CD4-positive, CD25-positive, alpha-beta regulatory T cell (primary cell): ENCODE measurements around the gene CYP2J2. TPM values are rescaled to one million over a fixed set of nuclear protein-coding genes. Genes with fewer than 3 reads are reported as not detected.

ENCODE experiments used
- ATAC-seq, 2 donors: fragments of 150-1000 bp; cut with Tn5 transposase; one replicate each; pipeline ENCODE4 v1.10.0; 2021; ENCODE audit warnings: low read depth in 2 of 2, moderate number of reproducible peaks in 2 of 2, moderate library complexity in 1 of 2
- DNase-seq, 3 donors: peaks; one replicate each; pipeline versions ENCODE4 v3.0.0 to v3.0.0-alpha.2; 2012 to 2022; ENCODE audit warnings: mixed read lengths in 1 of 3
- H3K27ac ChIP-seq: one replicate; pipeline ENCODE4 v1.7.0; 2013; ENCODE audit warnings: mild to moderate bottlenecking, low read length; ENCODE audit not compliant: insufficient read depth, poor library complexity, severe bottlenecking
- H3K27me3 ChIP-seq: one replicate; pipeline ENCODE4 v1.7.0; 2013; ENCODE audit warnings: low read length; ENCODE audit not compliant: control insufficient read depth, insufficient read depth
- H3K36me3 ChIP-seq: one replicate; pipeline ENCODE4 v1.7.0; 2013; ENCODE audit warnings: mild to moderate bottlenecking, low read length, moderate library complexity; ENCODE audit not compliant: control insufficient read depth, insufficient read depth
- H3K4me1 ChIP-seq: 2 replicates; pipeline ENCODE4 v1.7.0; 2013; ENCODE audit warnings: mild to moderate bottlenecking, low read length; ENCODE audit not compliant: insufficient read depth, control insufficient read depth, poor library complexity, severe bottlenecking
- H3K4me3 ChIP-seq: one replicate; pipeline ENCODE4 v1.7.0; 2013; ENCODE audit warnings: low read depth, mild to moderate bottlenecking, low read length, moderate library complexity
- H3K9me3 ChIP-seq, 2 experiments: 1 replicate in 1 of 2; 2 replicates in 1 of 2; pipeline ENCODE4 v1.7.0; 2013; ENCODE audit warnings: low read length in 2 of 2, mild to moderate bottlenecking in 1 of 2, moderate library complexity in 1 of 2; ENCODE audit not compliant: control insufficient read depth in 2 of 2
- H3K27ac Mint-ChIP-seq, 3 donors: one replicate each; pipeline ENCODE4 v1.8.0; 2020 to 2022; ENCODE audit warnings: mild to moderate bottlenecking in 3 of 3, mixed read lengths in 3 of 3, moderate library complexity in 2 of 3
- H3K27me3 Mint-ChIP-seq: one replicate; pipeline ENCODE4 v1.8.0; 2022; ENCODE audit warnings: mild to moderate bottlenecking, mixed read lengths
- H3K36me3 Mint-ChIP-seq: one replicate; pipeline ENCODE4 v1.8.0; 2020; ENCODE audit warnings: mixed read lengths
- H3K4me1 Mint-ChIP-seq, 4 donors: one replicate each; pipeline ENCODE4 v1.8.0; 2020 to 2022; ENCODE audit warnings: mixed read lengths in 4 of 4, mild to moderate bottlenecking in 1 of 4
- H3K4me3 Mint-ChIP-seq, 4 donors: one replicate each; pipeline ENCODE4 v1.8.0; 2020 to 2022; ENCODE audit warnings: mild to moderate bottlenecking in 4 of 4, mixed read lengths in 4 of 4, moderate library complexity in 3 of 4
- H3K9me3 Mint-ChIP-seq, 7 donors: one replicate each; pipeline ENCODE4 v1.8.0; 2020 to 2022; ENCODE audit warnings: mixed read lengths in 7 of 7, mild to moderate bottlenecking in 3 of 7, moderate library complexity in 2 of 7
- polyA plus RNA-seq, 4 donors: library from polyadenylated mRNA; unstranded; fragments of 300-500 nt; fragmentation: Illumina TruSeq; gene quantifications; one replicate each; pipeline ENCODE4 v1.2.3, GENCODE V29; 2021
- total RNA-seq: library from RNA; stranded (reverse); gene quantifications from one replicate; pipeline ENCODE4 v1.2.3, GENCODE V29; 2022

The CYP2J2 gene
- total and polyA plus RNA-seq, 5 donors from 2014 or later: 0.14 to 0.47 TPM; not detected in 3

GRCh38 chr1:59903141-59903754 lies 23.3 kb downstream of the CYP2J2 start:
- peaks cover 0 to 3% (median 0%) of the 10 kb centered on the region in 7 donors for H3K9me3 Mint-ChIP-seq
- H3K27me3 Mint-ChIP-seq: peaks cover 11% of the 10 kb centered on the region
- DNase-seq (peak in 1 of 3 donors; percentile 45), ATAC-seq (no peak)
- Histone ChIP-seq H3K9me3 (no peaks in the 10 kb centered on the region), H3K36me3 (no peaks in the 10 kb centered on the region), H3K27ac (no peak overlapping the region), H3K27me3 (no peaks in the 10 kb centered on the region), H3K4me3 (no peak overlapping the region), H3K4me1 (no peaks in the 10 kb centered on the region)
- H3K4me3 Mint-ChIP-seq: no peak overlapping the region
- H3K27ac Mint-ChIP-seq: peak overlapping the region in 1 of 3 donors; percentile 81
- peaks cover 0 to 5% (median 1%) of the 10 kb centered on the region in 4 donors for H3K4me1 Mint-ChIP-seq
- no peaks in the 10 kb centered on the region for H3K36me3 Mint-ChIP-seq

GRCh38 chr1:59901770-59902388 lies 24.7 kb downstream of the CYP2J2 start:
- Histone ChIP-seq H3K4me3 (no peak overlapping the region), H3K27me3 (no peaks in the 10 kb centered on the region), H3K27ac (no peak overlapping the region), H3K36me3 (no peaks in the 10 kb centered on the region), H3K9me3 (no peaks in the 10 kb centered on the region), H3K4me1 (no peaks in the 10 kb centered on the region)
- Mint-ChIP-seq H3K36me3 (no peaks in the 10 kb centered on the region), H3K4me3 (no peak overlapping the region), H3K27ac (no peak overlapping the region), H3K27me3 (peaks cover 11% of the 10 kb centered on the region), H3K9me3 (peaks cover 0 to 3% (median 0%) of the 10 kb centered on the region in 7 donors), H3K4me1 (peaks cover 0 to 5% (median 1%) of the 10 kb centered on the region in 4 donors)
- ATAC-seq: no peak
- DNase-seq: no peak

- H3K9me3 ChIP-seq: no peaks in the 10 kb centered on the region
- DNase-seq (no peak), ATAC-seq (no peak)
- no peaks in the 10 kb centered on the region for H3K4me1 ChIP-seq
- peaks cover 14% of the 10 kb centered on the region for H3K27me3 Mint-ChIP-seq
- peak overlapping the region in 1 of 3 donors; percentile 9 for H3K27ac Mint-ChIP-seq
- no peak overlapping the region for H3K4me3 ChIP-seq
- no peaks in the 10 kb centered on the region for H3K36me3 ChIP-seq
- H3K27me3 ChIP-seq: no peaks in the 10 kb centered on the region
- H3K36me3 Mint-ChIP-seq: no peaks in the 10 kb centered on the region
- H3K27ac ChIP-seq: no peak overlapping the region
- H3K4me3 Mint-ChIP-seq: no peak overlapping the region
- peaks cover 0 to 5% (median 1%) of the 10 kb centered on the region in 4 donors for H3K4me1 Mint-ChIP-seq
- H3K9me3 Mint-ChIP-seq: peaks cover 0 to 3% (median 0%) of the 10 kb centered on the region in 7 donors
These were observed 25.9 kb downstream of the CYP2J2 start for GRCh38 chr1:59900640-59901039.

GRCh38 chr1:59898927-59899326 lies 27.6 kb downstream of the CYP2J2 start:
- Mint-ChIP-seq H3K36me3 (no peaks in the 10 kb centered on the region), H3K4me3 (no peak overlapping the region), H3K27me3 (peaks cover 9% of the 10 kb centered on the region), H3K9me3 (peaks cover 0 to 3% (median 0%) of the 10 kb centered on the region in 7 donors), H3K27ac (no peak overlapping the region), H3K4me1 (peaks cover 0 to 5% (median 1%) of the 10 kb centered on the region in 4 donors)
- DNase-seq (no peak), ATAC-seq (no peak)
- no peaks in the 10 kb centered on the region for H3K27me3 ChIP-seq
- H3K27ac ChIP-seq: no peak overlapping the region
- no peaks in the 10 kb centered on the region for H3K9me3 ChIP-seq
- no peaks in the 10 kb centered on the region for H3K36me3 ChIP-seq
- no peaks in the 10 kb centered on the region for H3K4me1 ChIP-seq
- H3K4me3 ChIP-seq: no peak overlapping the region

DNA sequence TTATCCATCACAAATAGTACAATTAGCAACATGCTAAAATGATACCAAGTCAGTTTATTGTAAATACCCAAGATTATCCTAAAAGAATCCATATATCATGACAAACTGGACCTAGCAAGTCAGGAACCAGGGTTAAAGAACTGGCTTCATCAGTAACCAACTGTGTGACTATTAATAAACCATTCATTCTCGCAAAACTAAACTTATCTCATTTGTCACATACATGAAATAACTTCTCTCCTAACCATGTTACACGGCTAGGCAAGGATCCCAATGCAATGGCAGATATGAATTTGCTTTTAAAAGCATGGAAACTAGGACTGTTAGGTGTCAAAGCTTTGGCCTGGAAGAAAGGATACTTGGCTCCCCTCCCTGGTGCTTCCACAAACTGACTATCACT lies 29.4 kb downstream of the CYP2J2 start:
- Mint-ChIP-seq H3K9me3 (peaks cover 0 to 3% (median 0%) of the 10 kb centered on the region in 7 donors), H3K27ac (no peak overlapping the region), H3K4me1 (peaks cover 0 to 9% (median 5%) of the 10 kb centered on the region in 4 donors), H3K27me3 (peaks cover 9% of the 10 kb centered on the region), H3K36me3 (no peaks in the 10 kb centered on the region), H3K4me3 (no peak overlapping the region)
- ATAC-seq (no peak), DNase-seq (no peak)
- Histone ChIP-seq H3K36me3 (no peaks in the 10 kb centered on the region), H3K4me3 (no peak overlapping the region), H3K9me3 (no peaks in the 10 kb centered on the region), H3K4me1 (no peaks in the 10 kb centered on the region), H3K27me3 (no peaks in the 10 kb centered on the region), H3K27ac (no peak overlapping the region)

- Histone ChIP-seq H3K9me3 (no peaks in the 10 kb centered on the region), H3K27me3 (no peaks in the 10 kb centered on the region), H3K4me3 (no peak overlapping the region), H3K4me1 (no peaks in the 10 kb centered on the region), H3K36me3 (no peaks in the 10 kb centered on the region), H3K27ac (no peak overlapping the region)
- no peak overlapping the region for H3K4me3 Mint-ChIP-seq
- no peaks in the 10 kb centered on the region for H3K36me3 Mint-ChIP-seq
- DNase-seq (no peak), ATAC-seq (no peak)
- H3K27me3 Mint-ChIP-seq: peaks cover 4% of the 10 kb centered on the region
- H3K4me1 Mint-ChIP-seq: peaks cover 0 to 9% (median 3%) of the 10 kb centered on the region in 4 donors
- peak overlapping the region in 1 of 3 donors; percentile 21 for H3K27ac Mint-ChIP-seq
- peaks cover 0 to 10% (median 3%) of the 10 kb centered on the region in 7 donors for H3K9me3 Mint-ChIP-seq
These were observed 33.4 kb downstream of the CYP2J2 start for GRCh38 chr1:59892841-59893811.

DNA sequence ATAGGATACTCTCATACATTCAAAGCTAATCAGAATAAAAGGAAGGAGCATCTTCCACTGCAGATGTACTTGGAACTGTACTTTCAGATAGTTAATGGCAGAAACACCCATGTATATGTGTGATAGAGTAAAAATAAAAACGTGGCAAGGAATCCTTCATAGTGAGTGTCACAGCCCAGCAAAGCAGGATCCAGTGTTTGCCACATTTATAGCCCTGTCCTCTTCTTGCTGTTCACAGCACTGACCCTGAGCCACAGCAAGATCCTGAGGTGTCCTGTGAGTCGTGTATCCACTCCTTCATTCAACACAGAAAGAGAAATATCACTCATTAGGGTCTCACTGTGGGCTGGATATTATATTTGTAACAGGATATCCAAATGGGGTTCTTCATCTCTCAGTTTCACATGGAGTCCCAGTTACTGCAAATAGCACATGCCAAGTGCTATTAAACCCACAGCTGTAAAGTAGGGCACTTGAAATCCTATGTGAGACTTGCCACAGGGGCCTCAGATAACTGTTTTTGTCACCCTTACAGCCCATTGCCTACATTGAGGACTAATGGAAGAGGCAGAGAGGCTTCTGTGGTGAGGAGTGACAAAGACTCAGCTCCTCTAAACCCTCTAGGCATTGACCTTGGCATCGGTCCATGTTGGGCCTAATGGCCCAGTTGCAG lies 41.3 kb downstream of the CYP2J2 start:
- H3K9me3 Mint-ChIP-seq: peaks cover 0 to 8% (median 2%) of the 10 kb centered on the region in 7 donors
- H3K4me3 Mint-ChIP-seq: no peak overlapping the region
- Histone ChIP-seq H3K36me3 (no peaks in the 10 kb centered on the region), H3K27ac (no peak overlapping the region), H3K4me3 (no peak overlapping the region), H3K4me1 (no peaks in the 10 kb centered on the region), H3K27me3 (no peaks in the 10 kb centered on the region), H3K9me3 (no peaks in the 10 kb centered on the region)
- ATAC-seq: no peak
- H3K4me1 Mint-ChIP-seq: no peaks in the 10 kb centered on the region
- no peak for DNase-seq
- H3K27ac Mint-ChIP-seq: no peak overlapping the region
- no peaks in the 10 kb centered on the region for H3K27me3 Mint-ChIP-seq
- no peaks in the 10 kb centered on the region for H3K36me3 Mint-ChIP-seq
